Liver (tissue), 9 donors: Measurements from ENCODE around the gene ZNF772. TPM values are rescaled to one million over a fixed set of nuclear protein-coding genes. Genes with fewer than 3 reads are reported as not detected.
A peak's percentile ranks its signal among the peaks of the same experiment; 100 is the strongest.

Experiments used
- DNase-seq: peaks from one replicate; pipeline ENCODE4 v3.0.0-alpha.2; 2017; ENCODE audit warnings: low spot score
- H3K27ac ChIP-seq, 2 donors: one replicate each; pipeline ENCODE4 v1.7.0; 2013; ENCODE audit warnings: inconsistent platforms in 2 of 2, low read length in 2 of 2, control low read depth in 1 of 2, low read depth in 1 of 2, mild to moderate bottlenecking in 1 of 2
- H3K27me3 ChIP-seq, 4 donors: one replicate each; pipeline versions ENCODE4 v1.6.1 to v1.7.0; 2013; ENCODE audit warnings: low read length in 3 of 4, inconsistent platforms in 1 of 4, mild to moderate bottlenecking in 1 of 4, moderate library complexity in 1 of 4; ENCODE audit not compliant: control insufficient read depth in 4 of 4, insufficient read depth in 4 of 4
- H3K36me3 ChIP-seq, 4 donors: one replicate each; pipeline versions ENCODE4 v1.6.1 to v1.7.0; 2013; ENCODE audit warnings: low read length in 3 of 4, mild to moderate bottlenecking in 3 of 4, low read depth in 1 of 4, moderate library complexity in 1 of 4; ENCODE audit not compliant: control insufficient read depth in 4 of 4, insufficient read depth in 3 of 4
- H3K4me1 ChIP-seq, 4 donors: one replicate each; pipeline versions ENCODE4 v1.6.1 to v1.7.0; 2013; ENCODE audit warnings: low read length in 3 of 4, mild to moderate bottlenecking in 3 of 4, moderate library complexity in 1 of 4; ENCODE audit not compliant: control insufficient read depth in 4 of 4, insufficient read depth in 4 of 4
- H3K4me3 ChIP-seq, 3 donors: one replicate each; pipeline versions ENCODE4 v1.6.1 to v1.7.0; 2013; ENCODE audit warnings: low read length in 3 of 3, control low read depth in 1 of 3, low read depth in 1 of 3, mild to moderate bottlenecking in 1 of 3
- H3K9ac ChIP-seq, 2 donors: one replicate each; pipeline ENCODE4 v1.7.0; 2013; ENCODE audit warnings: low read length in 2 of 2, mild to moderate bottlenecking in 2 of 2, moderate library complexity in 2 of 2, control low read depth in 1 of 2, low read depth in 1 of 2
- H3K9me3 ChIP-seq, 4 donors: one replicate each; pipeline versions ENCODE4 v1.6.1 to v1.7.0; 2013; ENCODE audit warnings: low read length in 3 of 4; ENCODE audit not compliant: control insufficient read depth in 4 of 4
- EGR1 ChIP-seq, 2 donors: IDR thresholded peaks; 2 replicates each; pipeline ENCODE4 v1.6.1; 2016 to 2018; ENCODE audit warnings: antibody characterized with exemption in 2 of 2, low read depth in 2 of 2
- FOXA1 ChIP-seq: IDR thresholded peaks from 2 replicates; pipeline ENCODE4 v1.6.1; 2016; ENCODE audit warnings: antibody characterized with exemption
- FOXA2 ChIP-seq: IDR thresholded peaks from 2 replicates; pipeline ENCODE4 v1.6.1; 2016; ENCODE audit warnings: antibody characterized with exemption
- GABPA ChIP-seq, 2 donors: IDR thresholded peaks in 1 of 2; conservative IDR thresholded peaks in 1 of 2; 2 replicates each; pipeline ENCODE4 v1.6.1; 2016; ENCODE audit warnings: antibody characterized with exemption in 2 of 2, mild to moderate bottlenecking in 1 of 2, moderate library complexity in 1 of 2
- HNF4A ChIP-seq, 2 donors: conservative IDR thresholded peaks; 2 replicates each; pipeline ENCODE4 v1.6.1; 2016; ENCODE audit warnings: antibody characterized with exemption in 2 of 2, mild to moderate bottlenecking in 2 of 2
- HNF4G ChIP-seq: IDR thresholded peaks from 2 replicates; pipeline ENCODE4 v1.6.1; 2016; ENCODE audit warnings: antibody characterized with exemption
- JUND ChIP-seq, 2 donors: IDR thresholded peaks; 2 replicates each; pipeline ENCODE4 v1.6.1; 2016; ENCODE audit warnings: antibody characterized with exemption in 2 of 2
- NR2F2 ChIP-seq: IDR thresholded peaks from 2 replicates; pipeline ENCODE4 v1.6.1; 2016; ENCODE audit warnings: antibody characterized with exemption
- RAD21 ChIP-seq, 2 donors: IDR thresholded peaks; 2 replicates each; pipeline ENCODE4 v1.6.1; 2016; ENCODE audit warnings: antibody characterized with exemption in 2 of 2, mild to moderate bottlenecking in 2 of 2
- RXRA ChIP-seq, 2 donors: IDR thresholded peaks; 2 replicates each; pipeline ENCODE4 v1.6.1; 2017 to 2018; ENCODE audit warnings: antibody characterized with exemption in 2 of 2, mild to moderate bottlenecking in 1 of 2
- SP1 ChIP-seq: IDR thresholded peaks from 2 replicates; pipeline ENCODE4 v1.6.1; 2018; ENCODE audit warnings: antibody characterized with exemption, mild to moderate bottlenecking
- TAF1 ChIP-seq: conservative IDR thresholded peaks from 2 replicates; pipeline ENCODE4 v1.6.1; 2016; ENCODE audit warnings: antibody characterized with exemption, mild to moderate bottlenecking
- YY1 ChIP-seq: IDR thresholded peaks from 2 replicates; pipeline ENCODE4 v1.6.1; 2016; ENCODE audit warnings: antibody characterized with exemption, mild to moderate bottlenecking
- ZBTB33 ChIP-seq: IDR thresholded peaks from 2 replicates; pipeline ENCODE4 v1.6.1; 2016; ENCODE audit warnings: antibody characterized with exemption
- WGBS: extraction: QIAGEN DNeasy Blood & Tissue Kit; methylation state at CpG from one replicate; pipeline ENCODE4 v1.1.7; 2013; 5-methylcytosine and 5-hydroxymethylcytosine counted together
- polyA plus RNA-seq, 2 donors: library from polyadenylated mRNA; stranded (reverse) in 1 of 2; unstranded in 1 of 2; fragments of 200-250 nt in 1 of 2; fragments of >200 nt in 1 of 2; fragmentation: Nextera tagmentation in 1 of 2; extraction: Ambion mirVana in 1 of 2; gene quantifications; one replicate each; pipeline versions ENCODE4 v1.2.1 to v1.2.3, GENCODE V29; 2013 to 2015
- total RNA-seq, 2 donors: library from RNA; depleted of rRNA; stranded (reverse); fragments of >200 nt; gene quantifications; one replicate each; pipeline ENCODE4 v1.2.3, GENCODE V29; 2014
- TF ChIP-seq, protein P1 (sequence below): IDR thresholded peaks from 2 replicates; pipeline ENCODE4 v1.6.1; 2016; ENCODE audit warnings: antibody characterized with exemption, mild to moderate bottlenecking
- TF ChIP-seq, protein P2 (sequence below): IDR thresholded peaks from 2 replicates; pipeline ENCODE4 v1.6.1; 2016; ENCODE audit warnings: antibody characterized with exemption
- TF ChIP-seq, protein P3 (sequence below): IDR thresholded peaks from 2 replicates; pipeline ENCODE4 v1.6.1; 2016; ENCODE audit warnings: antibody characterized with exemption
- TF ChIP-seq, protein P4 (sequence below): fragments of 150-350 bp; IDR thresholded peaks from 2 replicates; pipeline ENCODE4 v1.5.1; 2017; ENCODE audit warnings: improper control_type of control experiment, low read depth, low read length; ENCODE audit not compliant: missing input control
- donor health status: healthy.
- donor health status: healthy.
- donor health status: healthy.
- donor health status: healthy.
- donor health status: healthy.

ZNF772 gene
- total and polyA plus RNA-seq, 4 donors = 0.81 to 11.1 (median 3.5) TPM

DNA sequence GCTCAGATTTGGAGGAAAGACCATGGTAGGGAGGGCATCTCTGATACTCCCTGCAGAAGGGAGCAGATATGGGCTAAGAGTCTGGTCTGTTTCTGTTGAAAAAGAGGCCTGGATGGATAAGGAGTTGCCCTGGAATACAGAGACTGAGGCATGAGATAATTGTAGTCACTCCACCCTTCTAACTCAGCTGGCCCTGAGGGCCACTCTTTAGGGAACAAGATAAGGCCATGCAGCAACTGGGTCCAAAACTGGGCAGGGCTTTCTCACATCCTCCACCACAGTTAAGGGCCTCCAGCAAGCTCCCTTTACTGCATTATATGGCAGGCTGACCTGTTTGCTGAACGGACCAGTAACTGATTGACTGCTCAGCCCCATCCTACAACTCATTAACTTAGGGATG, 40.9 kb downstream of the ZNF772 start:
- Histone ChIP-seq H3K36me3 (peaks cover 4 to 15% (median 10%) of the 10 kb centered on the region in 4 donors), H3K9ac (no peak overlapping the region), H3K27ac (no peak overlapping the region), H3K4me1 (peaks cover 0 to 16% (median 14%) of the 10 kb centered on the region in 4 donors), H3K9me3 (peaks cover 5 to 17% (median 10%) of the 10 kb centered on the region in 4 donors), H3K4me3 (peak overlapping the region in 2 of 3 donors; percentile 77 to 83), H3K27me3 (no peaks in the 10 kb centered on the region)
- no peak for TF ChIP-seq HNF4A (conservative IDR thresholded peaks at IDR 0.05)
- no peak for TF ChIP-seq JUND (IDR thresholded peaks at IDR 0.05)
- no peak for TF ChIP-seq GABPA (IDR thresholded peaks at IDR 0.05 in 1 of 2, conservative IDR thresholded peaks at IDR 0.05 in 1 of 2)
- TF ChIP-seq FOXA2 = no peak
- TF ChIP-seq RXRA (IDR thresholded peaks at IDR 0.05) = no peak
- no peak for TF ChIP-seq RAD21 (IDR thresholded peaks at IDR 0.05)
- WGBS = 81% methylated on average over 1 of the region's 1 CpG
- peak; percentile 62 for DNase-seq

DNA sequence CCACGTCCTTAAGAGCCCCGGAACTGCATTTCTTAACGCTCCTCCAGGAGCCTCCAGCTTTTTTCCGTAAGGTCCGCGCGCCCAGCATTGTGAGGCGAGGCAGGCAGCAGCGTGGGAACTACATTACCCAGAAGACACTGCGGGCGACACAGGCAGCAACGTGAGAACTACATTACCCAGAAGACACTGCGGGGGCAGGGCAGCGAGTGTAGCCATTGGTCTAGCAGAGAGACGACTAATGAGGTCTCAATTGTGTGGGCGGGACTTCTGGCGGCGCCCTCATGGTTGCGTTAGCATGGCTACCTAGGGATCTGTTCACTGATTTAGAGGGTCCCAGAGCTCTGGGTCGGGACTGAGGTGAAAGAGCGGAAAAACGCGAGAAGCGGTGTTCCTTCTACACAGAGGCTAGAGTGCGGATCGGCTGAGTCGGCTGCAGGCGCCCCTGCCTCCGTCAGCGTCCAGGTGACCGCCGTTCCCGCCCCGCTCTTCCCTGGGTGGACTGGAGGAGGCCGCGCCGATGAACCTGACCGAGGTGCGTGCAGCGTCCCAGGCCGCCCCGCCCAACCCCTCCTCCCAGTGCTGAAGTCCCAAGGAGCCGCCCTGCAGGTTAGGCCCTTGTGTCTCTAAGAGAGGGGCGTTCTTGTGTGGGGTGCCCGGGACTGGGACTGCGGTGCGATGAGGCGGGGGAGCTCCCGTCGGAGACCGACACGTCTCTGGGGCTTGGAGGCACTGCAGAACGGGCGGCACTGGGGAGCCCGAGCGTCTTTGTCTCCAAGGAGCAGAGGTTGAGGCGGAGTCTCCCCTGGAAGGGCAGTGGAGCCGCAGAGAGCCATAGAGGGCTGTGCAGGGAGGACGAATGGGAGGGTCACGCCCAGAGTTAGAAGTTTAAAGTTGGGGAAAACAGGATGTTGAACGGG, 42.0 kb downstream of the ZNF772 start, which contains the start of gene ZNF749:
ZNF749 (plus strand) TSS at position 264 of the 917 bp plus-strand sequence; CDS start at position 518, 254 bp downstream.
- H3K9me3 ChIP-seq = peaks cover 0 to 15% (median 4%) of the 10 kb centered on the region in 4 donors
- H3K27me3 ChIP-seq = no peaks in the 10 kb centered on the region
- H3K36me3 ChIP-seq = peaks cover 4 to 15% (median 9%) of the 10 kb centered on the region in 4 donors
- peak within 1 kb of the TSS; percentile 77 to 83 (median 83) for H3K4me3 ChIP-seq
- under 1% methylated on average over 61 of the region's 61 CpGs for WGBS
- TF ChIP-seq NR2F2 (no peak), HNF4A (conservative IDR thresholded peaks at IDR 0.05) (no peak), YY1 (peak; percentile 96), GABPA (IDR thresholded peaks at IDR 0.05 in 1 of 2, conservative IDR thresholded peaks at IDR 0.05 in 1 of 2) (peak; percentile 26 to 93), TAF1 (no peak), HNF4G (no peak), SP1 (peak; percentile 54), RAD21 (IDR thresholded peaks at IDR 0.05) (peak in 1 of 2 donors; percentile 28), FOXA1 (no peak), JUND (IDR thresholded peaks at IDR 0.05) (no peak), EGR1 (IDR thresholded peaks at IDR 0.05; ENCODE audit: low read depth in 2 of 2) (peak; percentile 66 to 83), ZBTB33 (peak; percentile 76), RXRA (IDR thresholded peaks at IDR 0.05) (peak in 1 of 2 donors; percentile 10)
- TF ChIP-seq, protein P1, sequence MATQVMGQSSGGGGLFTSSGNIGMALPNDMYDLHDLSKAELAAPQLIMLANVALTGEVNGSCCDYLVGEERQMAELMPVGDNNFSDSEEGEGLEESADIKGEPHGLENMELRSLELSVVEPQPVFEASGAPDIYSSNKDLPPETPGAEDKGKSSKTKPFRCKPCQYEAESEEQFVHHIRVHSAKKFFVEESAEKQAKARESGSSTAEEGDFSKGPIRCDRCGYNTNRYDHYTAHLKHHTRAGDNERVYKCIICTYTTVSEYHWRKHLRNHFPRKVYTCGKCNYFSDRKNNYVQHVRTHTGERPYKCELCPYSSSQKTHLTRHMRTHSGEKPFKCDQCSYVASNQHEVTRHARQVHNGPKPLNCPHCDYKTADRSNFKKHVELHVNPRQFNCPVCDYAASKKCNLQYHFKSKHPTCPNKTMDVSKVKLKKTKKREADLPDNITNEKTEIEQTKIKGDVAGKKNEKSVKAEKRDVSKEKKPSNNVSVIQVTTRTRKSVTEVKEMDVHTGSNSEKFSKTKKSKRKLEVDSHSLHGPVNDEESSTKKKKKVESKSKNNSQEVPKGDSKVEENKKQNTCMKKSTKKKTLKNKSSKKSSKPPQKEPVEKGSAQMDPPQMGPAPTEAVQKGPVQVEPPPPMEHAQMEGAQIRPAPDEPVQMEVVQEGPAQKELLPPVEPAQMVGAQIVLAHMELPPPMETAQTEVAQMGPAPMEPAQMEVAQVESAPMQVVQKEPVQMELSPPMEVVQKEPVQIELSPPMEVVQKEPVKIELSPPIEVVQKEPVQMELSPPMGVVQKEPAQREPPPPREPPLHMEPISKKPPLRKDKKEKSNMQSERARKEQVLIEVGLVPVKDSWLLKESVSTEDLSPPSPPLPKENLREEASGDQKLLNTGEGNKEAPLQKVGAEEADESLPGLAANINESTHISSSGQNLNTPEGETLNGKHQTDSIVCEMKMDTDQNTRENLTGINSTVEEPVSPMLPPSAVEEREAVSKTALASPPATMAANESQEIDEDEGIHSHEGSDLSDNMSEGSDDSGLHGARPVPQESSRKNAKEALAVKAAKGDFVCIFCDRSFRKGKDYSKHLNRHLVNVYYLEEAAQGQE = no peak
- TF ChIP-seq, protein P2, sequence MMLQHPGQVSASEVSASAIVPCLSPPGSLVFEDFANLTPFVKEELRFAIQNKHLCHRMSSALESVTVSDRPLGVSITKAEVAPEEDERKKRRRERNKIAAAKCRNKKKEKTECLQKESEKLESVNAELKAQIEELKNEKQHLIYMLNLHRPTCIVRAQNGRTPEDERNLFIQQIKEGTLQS = no peak
- TF ChIP-seq, protein P3, sequence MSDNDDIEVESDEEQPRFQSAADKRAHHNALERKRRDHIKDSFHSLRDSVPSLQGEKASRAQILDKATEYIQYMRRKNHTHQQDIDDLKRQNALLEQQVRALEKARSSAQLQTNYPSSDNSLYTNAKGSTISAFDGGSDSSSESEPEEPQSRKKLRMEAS = peak; percentile 80
- TF ChIP-seq, protein P4, sequence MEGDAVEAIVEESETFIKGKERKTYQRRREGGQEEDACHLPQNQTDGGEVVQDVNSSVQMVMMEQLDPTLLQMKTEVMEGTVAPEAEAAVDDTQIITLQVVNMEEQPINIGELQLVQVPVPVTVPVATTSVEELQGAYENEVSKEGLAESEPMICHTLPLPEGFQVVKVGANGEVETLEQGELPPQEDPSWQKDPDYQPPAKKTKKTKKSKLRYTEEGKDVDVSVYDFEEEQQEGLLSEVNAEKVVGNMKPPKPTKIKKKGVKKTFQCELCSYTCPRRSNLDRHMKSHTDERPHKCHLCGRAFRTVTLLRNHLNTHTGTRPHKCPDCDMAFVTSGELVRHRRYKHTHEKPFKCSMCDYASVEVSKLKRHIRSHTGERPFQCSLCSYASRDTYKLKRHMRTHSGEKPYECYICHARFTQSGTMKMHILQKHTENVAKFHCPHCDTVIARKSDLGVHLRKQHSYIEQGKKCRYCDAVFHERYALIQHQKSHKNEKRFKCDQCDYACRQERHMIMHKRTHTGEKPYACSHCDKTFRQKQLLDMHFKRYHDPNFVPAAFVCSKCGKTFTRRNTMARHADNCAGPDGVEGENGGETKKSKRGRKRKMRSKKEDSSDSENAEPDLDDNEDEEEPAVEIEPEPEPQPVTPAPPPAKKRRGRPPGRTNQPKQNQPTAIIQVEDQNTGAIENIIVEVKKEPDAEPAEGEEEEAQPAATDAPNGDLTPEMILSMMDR = no peak
- DNase-seq = peak; percentile 98
- H3K9ac ChIP-seq = peak within 1 kb of the TSS; percentile 26 to 51
- peaks cover 0 to 16% (median 14%) of the 10 kb centered on the region in 4 donors for H3K4me1 ChIP-seq
- peak within 1 kb of the TSS; percentile 8 to 32 for H3K27ac ChIP-seq
